Lower leg skin (tissue), 4 donors: ENCODE results near the gene FGD6. TPM values are rescaled to one million over a fixed set of nuclear protein-coding genes. Genes with fewer than 3 reads are reported as not detected.

Experiments used
- DNase-seq, 2 donors: peaks; one replicate each; pipeline ENCODE4 v3.0.0-alpha.2; 2019; ENCODE audit warnings: low spot score in 2 of 2
- H3K4me3 ChIP-seq: fragments of 200-600 bp; sonication (generic); 2 replicates; pipeline ENCODE4 v1.5.1; 2017; ENCODE audit warnings: mild to moderate bottlenecking, low read depth; ENCODE audit not compliant: poor library complexity, severe bottlenecking
- CTCF ChIP-seq, 3 donors: fragments of 450-650 bp; IDR thresholded peaks; one replicate each; pipeline ENCODE4 v1.5.1; 2016; ENCODE audit warnings: antibody characterized with exemption in 3 of 3, mild to moderate bottlenecking in 3 of 3, moderate library complexity in 2 of 3
- POLR2A ChIP-seq, 2 donors: fragments of 450-650 bp; IDR thresholded peaks; one replicate each; pipeline ENCODE4 v1.6.1; 2016 to 2017; ENCODE audit warnings: antibody characterized with exemption in 2 of 2, mild to moderate bottlenecking in 1 of 2, moderate library complexity in 1 of 2
- WGBS, 2 donors: methylation state at CpG; one replicate each; pipeline ENCODE4 v1.1.5; 2018; 5-methylcytosine and 5-hydroxymethylcytosine counted together
- intact Hi-C: fragments of 100-400 bp; cut with DNase I; formaldehyde crosslinking; loops from one replicate; pipeline ENCODE4 v1.15.0; 2023; ENCODE audit warnings: low total_unique reads
- total RNA-seq, 4 donors: library from RNA; depleted of rRNA; stranded (reverse); fragments of >200 nt; gene quantifications; one replicate each; pipeline ENCODE4 v1.1.0, GENCODE V29; 2016

FGD6 gene
- total RNA-seq, 4 donors from 2014 or later, result 13.9 to 19.1 (median 14.7) TPM

GRCh38 chr12:95118138-95118787 is 99.0 kb downstream of the FGD6 start:
- 41 to 43% methylated on average over 4 of the region's 4 CpGs for WGBS, 2 donors
- intact Hi-C loops, result loop anchor here (5.0 to 10.0 kb wide), 2 partner anchors 217 to 414 kb away; no protein-coding TSS in a partner anchor

GRCh38 chr12:95117178-95117599 is 100.1 kb downstream of the FGD6 start:
- DNase-seq, result peak in 1 of 2 donors; percentile 71
- no peak for TF ChIP-seq POLR2A (IDR thresholded peaks at IDR 0.05)
- TF ChIP-seq CTCF (IDR thresholded peaks at IDR 0.05), result no peak
- H3K4me3 ChIP-seq, result no peak overlapping the region
- 41 to 46% methylated on average over 2 of the region's 2 CpGs for WGBS, 2 donors
- intact Hi-C loops, result loop anchor here (5.0 to 10.0 kb wide), 2 partner anchors 218 to 415 kb away; no protein-coding TSS in a partner anchor

More at GRCh38 chr12:95118138-95118787, 99.0 kb downstream of the FGD6 start:
- DNase-seq, result no peak
- TF ChIP-seq CTCF (IDR thresholded peaks at IDR 0.05) (no peak), POLR2A (IDR thresholded peaks at IDR 0.05) (no peak)
- no peak overlapping the region for H3K4me3 ChIP-seq

DNA sequence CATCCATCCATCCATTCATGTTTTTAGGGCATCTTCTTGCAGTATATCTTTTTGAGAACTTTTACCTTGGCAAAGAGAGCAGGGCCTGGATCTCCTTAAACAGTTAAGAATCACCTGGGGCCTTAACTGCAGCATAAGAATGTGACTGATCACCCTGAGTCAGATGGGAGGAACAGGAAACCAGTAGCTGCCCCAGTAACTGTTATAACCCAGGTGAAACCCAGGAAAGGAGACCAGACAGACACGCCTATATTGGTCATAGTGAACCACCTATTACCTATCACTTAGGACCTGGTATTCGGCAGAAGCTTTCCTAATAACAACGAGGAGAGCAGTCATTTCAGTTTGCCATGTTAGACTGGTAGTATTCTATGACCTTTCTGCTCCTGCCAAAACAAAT is 100.5 kb downstream of the FGD6 start:
- TF ChIP-seq POLR2A (IDR thresholded peaks at IDR 0.05) (no peak), CTCF (IDR thresholded peaks at IDR 0.05) (no peak)
- H3K4me3 ChIP-seq, result no peak overlapping the region
- DNase-seq, result no peak
- intact Hi-C loops, result loop anchor here (5.0 to 10.0 kb wide), 2 partner anchors 218 to 416 kb away; no protein-coding TSS in a partner anchor
- WGBS, 2 donors, result 26 to 40% methylated on average over 3 of the region's 3 CpGs

GRCh38 chr12:95116341-95116740 is 100.9 kb downstream of the FGD6 start:
- H3K4me3 ChIP-seq, result no peak overlapping the region
- WGBS, 2 donors, result 46 to 48% methylated on average over 4 of the region's 4 CpGs
- no peak for DNase-seq
- TF ChIP-seq CTCF (IDR thresholded peaks at IDR 0.05), result no peak
- no peak for TF ChIP-seq POLR2A (IDR thresholded peaks at IDR 0.05)
- intact Hi-C loops, result loop anchor here (5.0 to 10.0 kb wide), 2 partner anchors 218 to 416 kb away; no protein-coding TSS in a partner anchor

DNA sequence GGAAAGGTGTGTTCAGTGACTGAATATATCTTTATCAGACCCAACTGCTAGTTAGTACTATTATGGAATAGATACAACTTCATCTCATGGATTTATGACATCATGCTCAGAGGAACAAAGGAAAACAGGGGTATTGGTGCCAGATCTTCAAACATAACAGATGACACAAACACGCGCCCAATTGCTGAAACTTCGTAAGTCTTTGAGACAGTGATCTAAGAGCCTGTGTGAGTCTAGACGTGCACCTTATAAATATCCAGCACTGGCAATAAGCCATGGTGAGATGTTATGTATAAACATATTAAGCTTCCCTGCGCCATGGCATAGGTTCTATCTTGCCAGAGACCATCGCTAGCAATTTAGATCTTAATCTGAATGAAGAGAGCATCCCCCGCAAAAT is 101.6 kb downstream of the FGD6 start:
- 56 to 57% methylated on average over 7 of the region's 7 CpGs for WGBS, 2 donors
- intact Hi-C loops, result loop anchor here (5.0 to 10.0 kb wide), 2 partner anchors 219 to 417 kb away; no protein-coding TSS in a partner anchor
- DNase-seq, result no peak
- H3K4me3 ChIP-seq, result no peak overlapping the region
- no peak for TF ChIP-seq POLR2A (IDR thresholded peaks at IDR 0.05)

DNA sequence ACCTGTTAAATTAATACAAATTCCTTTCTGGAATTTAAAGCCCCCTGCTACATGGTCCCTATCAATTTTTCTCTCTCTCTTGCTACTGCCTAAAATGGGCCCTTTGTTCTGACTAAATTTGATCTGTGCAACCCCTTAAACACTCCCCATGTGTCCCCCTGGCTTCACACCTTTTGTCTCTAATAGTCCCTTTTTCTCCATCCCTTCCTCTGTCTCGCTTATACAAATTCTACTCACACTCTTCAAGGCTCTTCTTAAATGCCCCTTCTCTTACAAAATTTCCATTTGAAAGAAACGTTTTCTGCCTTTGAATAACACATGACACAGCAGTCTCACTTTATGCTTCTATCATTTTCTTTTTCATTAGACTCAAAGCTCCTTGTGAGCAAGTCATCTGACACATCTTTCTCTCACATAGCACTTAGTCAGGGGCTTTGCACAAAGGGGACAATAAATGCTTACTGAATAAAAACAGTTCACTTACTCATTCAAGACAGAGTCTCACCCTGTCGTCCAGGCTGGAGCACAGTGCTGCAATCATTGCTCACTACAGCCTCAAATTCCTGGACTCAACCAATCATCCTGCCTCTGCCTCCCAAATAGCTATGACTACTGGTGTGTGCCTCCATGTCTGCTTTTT is 102.4 kb downstream of the FGD6 start:
- intact Hi-C loops, result loop anchor here (5.0 to 10.0 kb wide), 2 partner anchors 220 to 417 kb away; no protein-coding TSS in a partner anchor

More for the DNA sequence above, 102.4 kb downstream of the FGD6 start:
- no peak for DNase-seq
- TF ChIP-seq CTCF (IDR thresholded peaks at IDR 0.05) (no peak), POLR2A (IDR thresholded peaks at IDR 0.05) (no peak)
- 70 to 72% methylated on average over 3 of the region's 3 CpGs for WGBS, 2 donors
- H3K4me3 ChIP-seq, result no peak overlapping the region
